Activated gamma-delta T cell treated with anti-CD3 and anti-CD28 coated beads, Interleukin-2, amount 50 U/mL, for 16 hours (primary cell): ENCODE results near the gene ADISSP.

Source experiments
- DNase-seq: peaks from one replicate; pipeline ENCODE4 v3.0.0-alpha.2; 2020; ENCODE audit warnings: low read depth

The ADISSP gene

DNA sequence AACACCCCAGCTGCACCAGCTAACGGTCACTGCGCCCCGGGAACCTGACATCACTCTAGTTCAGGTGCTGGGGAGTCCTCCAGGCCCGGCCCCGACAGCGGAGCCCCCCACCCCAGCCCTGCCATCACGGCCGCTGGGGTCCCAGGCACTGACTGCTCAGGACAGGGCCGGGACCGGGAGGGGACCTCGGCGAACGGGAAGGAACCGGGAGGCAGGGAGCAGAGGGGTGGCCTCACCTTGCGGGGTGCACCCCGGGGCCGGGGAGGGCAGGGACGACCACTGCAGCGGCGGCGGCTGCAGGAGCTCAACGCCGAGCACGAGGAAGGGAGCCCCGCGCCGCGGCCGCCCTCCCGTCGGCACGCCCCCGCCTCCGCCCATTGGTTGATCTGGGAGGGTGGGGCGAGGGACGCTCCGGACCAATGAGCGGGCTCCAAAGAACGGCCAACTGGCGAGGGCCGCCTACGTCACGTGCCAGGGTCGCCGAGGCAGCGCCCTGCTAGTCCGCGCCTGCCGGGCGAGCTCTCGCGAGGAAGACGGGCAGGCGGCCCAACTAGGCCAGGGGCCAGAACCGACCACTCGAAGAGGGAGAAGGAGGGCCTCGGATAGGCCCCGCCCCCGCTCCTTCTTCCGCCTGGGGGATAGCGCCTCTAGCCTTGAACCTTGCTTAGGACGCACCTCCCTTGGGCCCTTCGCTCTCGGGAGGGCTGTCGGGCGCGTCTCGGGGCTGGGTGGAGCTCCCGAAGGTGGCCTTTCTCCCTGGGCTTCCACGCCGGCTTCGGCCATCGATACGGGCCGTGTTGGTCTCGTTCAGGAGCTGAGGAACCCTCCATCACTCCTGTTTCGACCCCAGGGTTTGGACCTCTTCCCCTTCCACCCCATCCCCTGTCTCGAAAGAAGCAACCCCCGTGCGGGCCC, at the start of gene ADISSP:
TSS of gene ADISSP (minus strand) at position 327 of the 915 bp plus-strand sequence. CDS start 7,653 bp downstream, outside the sequence.
- DNase-seq, result peak; percentile 90

- DNase-seq, result no peak
These were observed 48.3 kb upstream of the ADISSP start for GRCh38 chr20:3815703-3816315.

DNA sequence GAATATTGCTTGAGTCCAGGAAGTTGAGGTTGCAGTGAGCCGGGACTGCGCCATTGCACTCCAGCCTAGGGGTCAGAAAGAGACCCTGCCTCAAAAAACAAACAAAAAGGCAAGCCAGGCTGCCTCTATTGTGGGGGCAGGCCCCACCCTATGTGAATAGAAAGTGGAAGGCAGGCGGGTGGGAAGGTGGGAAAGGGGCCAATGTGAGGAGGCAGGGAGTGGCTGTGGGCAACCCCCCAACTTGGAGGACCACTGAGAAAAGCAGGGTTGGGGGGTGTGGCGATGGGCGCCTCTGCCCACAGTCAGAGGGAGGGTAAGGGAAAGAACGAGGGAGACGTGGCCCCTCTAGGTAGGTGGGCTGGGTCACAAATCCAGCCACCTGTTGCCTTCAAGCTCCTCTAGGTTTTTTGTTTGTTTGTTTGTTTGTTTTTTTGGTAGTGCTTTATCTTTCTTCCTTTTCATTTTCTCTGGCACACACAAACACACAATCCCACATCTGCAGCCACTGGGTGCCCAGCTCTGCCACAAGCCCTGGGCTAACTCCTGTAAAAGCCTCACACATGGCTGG, 47.5 kb upstream of the ADISSP start:
- DNase-seq, result no peak

DNA sequence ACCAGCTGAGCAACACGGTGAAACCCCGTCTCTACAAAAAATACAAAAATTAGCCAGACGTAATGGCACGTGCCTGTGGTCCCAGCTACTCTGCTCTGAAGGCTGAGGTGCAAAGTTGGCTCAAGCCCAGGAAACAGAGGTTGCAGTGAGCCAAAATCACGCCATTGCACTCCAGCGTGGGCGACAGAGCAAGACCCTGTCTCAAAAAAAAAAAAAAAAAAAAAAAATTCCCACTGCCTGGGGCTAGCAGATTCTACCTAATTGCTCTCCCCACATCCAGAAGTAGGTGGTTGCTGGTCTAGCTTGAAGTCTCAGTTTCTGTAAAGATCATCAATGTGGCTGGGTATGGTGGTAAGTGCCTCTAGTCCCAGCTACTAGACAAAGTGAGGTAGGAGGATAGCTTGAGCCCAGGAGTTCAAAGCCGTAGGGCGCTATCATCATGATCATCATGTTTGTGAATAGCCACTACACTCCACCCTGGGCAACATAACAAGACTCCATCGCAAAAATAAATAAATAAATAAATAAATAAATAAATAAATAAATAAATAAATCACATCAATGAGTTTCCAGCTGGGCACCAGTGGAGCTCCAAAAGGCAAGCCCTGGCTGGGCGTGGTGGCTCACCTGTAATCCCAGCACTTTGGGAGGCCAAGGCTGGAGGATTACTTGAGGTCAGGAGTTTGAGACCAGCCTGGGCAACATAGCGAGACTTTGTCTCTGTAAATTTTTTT, 46.5 kb upstream of the ADISSP start:
- no peak for DNase-seq

DNA sequence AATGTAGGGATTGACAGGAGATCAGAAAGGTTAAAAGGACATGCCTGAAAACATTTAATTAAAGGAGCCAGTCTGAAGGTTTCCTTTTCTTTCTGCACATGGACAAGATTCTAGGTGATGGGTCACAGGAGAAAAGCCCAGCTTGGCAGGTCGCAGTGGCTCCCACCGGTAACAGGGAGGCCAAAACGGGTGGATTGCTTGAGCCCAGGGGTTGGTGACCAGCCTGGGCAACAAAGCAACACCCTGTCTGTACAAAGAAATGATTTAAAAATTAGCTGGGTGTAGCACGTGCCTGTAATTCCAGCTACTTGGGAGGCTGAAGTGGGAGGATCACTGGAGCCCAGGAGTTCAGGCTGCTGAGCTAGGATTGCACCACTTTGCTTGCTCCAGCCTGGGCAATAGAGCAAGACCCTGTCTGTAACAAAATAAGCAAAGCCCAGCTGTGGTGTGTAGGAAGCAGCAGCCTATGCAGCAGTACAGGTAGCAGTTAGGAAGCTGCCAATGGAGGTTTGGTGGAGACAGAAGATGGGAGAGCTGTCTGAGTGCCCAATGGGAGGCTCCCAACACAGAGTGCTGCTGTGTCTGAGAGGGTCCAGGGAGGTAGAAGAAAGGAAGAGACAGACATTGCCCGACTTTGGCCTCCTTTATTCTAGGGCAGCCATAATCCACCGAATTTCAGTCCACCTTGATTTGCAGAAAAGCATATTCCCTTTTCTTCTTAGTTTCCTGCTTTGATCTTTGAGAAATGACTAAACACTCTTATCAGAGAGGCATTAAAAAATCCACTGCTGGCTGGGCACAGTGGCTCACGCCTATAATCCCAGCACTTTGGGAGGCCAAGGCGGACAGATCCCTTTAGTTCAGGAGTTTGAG, 45.7 kb upstream of the ADISSP start:
- no peak for DNase-seq

DNA sequence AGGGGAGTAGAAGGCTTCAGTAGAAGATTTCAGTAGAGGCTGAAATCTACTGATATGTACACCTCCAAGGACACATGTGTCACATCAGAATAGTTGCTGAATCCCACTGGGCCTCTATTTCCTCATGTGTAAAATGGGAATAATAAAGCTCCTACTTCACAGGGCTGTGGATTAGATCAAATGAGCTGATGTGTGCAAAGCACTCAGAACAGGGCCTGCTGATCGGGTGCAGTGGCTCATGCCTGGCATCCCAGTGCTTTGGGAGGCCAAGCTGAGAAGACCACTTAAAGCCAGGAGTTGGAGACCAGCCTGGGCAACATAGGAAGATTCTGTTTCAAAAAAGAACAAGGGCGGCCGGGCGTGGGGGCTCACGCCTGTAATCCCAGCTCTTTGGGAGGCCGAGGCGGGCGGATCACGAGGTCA, 44.7 kb upstream of the ADISSP start:
- no peak for DNase-seq

DNA sequence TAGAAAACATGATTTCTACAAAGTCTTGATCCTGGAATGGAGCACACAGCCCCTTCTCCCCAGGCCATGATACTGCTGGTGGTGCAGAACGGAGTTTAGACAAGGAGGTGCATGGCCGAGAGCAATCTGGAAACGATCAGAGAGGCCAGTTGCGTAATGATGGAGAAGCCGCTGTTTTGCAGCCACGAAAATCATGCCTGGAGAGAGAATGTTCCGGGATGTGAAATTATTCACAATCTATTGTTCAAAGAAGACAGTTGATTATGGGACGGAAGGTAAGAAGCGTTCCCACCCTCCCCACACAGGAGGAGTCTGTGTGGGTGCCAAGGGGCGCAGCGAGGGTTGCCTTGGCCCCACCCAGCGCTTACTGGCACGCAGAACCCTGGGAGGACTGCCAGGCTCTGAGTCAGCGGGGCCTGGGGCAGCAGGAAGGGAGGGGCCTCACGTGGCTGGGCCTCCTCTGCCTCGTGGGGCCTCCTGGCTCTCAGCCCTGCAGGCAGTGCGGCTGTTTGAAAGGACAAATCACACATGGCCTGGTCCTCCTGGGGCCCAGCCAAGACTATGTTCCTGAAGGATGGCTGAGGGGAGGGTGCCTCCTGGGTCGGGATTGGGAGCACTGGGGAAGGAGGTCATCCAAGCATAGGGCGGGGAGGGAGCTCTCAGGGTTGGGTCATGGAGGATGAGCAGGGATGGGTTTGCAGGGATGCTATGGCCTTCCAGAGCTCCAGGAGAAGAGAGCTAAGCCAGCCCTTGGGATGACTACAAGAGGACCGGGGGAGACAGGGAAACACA, 44.1 kb upstream of the ADISSP start:
- DNase-seq, result peak; percentile 88

- no peak for DNase-seq
These were observed 41.0 kb upstream of the ADISSP start for GRCh38 chr20:3808544-3808943.

DNA sequence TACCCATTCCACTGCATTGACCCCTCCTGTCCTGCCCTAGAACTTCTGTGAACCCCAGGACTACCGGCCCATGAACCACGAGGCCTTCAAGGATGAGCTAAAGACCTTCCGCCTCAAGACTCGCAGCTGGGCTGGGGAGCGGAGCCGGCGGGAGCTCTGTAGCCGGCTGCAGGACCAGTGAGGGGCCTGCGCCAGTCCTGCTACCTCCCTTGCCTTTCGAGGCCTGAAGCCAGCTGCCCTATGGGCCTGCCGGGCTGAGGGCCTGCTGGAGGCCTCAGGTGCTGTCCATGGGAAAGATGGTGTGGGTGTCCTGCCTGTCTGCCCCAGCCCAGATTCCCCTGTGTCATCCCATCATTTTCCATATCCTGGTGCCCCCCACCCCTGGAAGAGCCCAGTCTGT, 37.2 kb upstream of the ADISSP start:
- no peak for DNase-seq

DNA sequence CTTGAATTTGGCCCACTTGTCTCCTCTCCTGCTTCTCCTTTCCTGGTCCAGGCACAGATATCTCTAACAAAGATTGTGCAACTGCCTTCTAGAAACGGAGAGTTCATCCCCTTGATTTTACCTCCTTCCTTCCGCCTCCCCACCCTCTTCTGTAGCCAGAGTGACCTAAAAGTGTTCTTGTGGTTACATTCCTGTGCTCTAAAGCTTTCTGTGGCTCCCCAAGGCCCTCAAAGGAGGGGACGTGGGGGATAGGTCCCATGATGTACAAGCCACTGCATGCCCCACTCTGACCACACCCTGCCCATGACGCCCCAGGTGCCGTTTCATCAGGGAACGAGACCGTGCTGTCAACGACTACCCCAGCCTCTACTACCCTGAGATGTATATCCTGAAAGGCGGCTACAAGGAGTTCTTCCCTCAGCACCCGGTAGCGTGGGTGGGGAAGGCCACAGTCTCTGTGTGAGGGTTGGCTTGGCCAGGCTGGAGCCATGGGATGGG, 36.8 kb upstream of the ADISSP start:
- no peak for DNase-seq

DNA sequence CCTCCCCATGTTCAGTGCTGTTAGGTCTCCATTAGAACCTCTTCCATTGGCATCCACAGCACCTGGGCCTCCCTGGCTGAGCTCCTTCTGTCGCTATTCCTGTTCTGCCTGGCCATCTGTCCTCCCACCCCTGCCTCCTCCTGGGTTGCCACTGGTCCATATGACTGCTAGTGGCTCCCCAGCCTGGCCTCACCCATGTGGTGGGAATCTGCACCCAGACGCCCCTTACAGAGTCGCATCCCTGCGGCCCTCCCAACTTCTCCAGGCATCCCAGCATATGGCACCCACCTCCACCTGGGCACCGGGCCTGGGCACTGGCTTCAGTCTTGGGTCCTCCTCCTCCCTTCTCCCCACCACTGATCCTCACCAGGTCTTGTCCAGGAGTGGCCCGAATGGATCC, 36.3 kb upstream of the ADISSP start:
- DNase-seq, result no peak

- DNase-seq, result no peak
These were observed 35.7 kb upstream of the ADISSP start for GRCh38 chr20:3803289-3803688.

DNA sequence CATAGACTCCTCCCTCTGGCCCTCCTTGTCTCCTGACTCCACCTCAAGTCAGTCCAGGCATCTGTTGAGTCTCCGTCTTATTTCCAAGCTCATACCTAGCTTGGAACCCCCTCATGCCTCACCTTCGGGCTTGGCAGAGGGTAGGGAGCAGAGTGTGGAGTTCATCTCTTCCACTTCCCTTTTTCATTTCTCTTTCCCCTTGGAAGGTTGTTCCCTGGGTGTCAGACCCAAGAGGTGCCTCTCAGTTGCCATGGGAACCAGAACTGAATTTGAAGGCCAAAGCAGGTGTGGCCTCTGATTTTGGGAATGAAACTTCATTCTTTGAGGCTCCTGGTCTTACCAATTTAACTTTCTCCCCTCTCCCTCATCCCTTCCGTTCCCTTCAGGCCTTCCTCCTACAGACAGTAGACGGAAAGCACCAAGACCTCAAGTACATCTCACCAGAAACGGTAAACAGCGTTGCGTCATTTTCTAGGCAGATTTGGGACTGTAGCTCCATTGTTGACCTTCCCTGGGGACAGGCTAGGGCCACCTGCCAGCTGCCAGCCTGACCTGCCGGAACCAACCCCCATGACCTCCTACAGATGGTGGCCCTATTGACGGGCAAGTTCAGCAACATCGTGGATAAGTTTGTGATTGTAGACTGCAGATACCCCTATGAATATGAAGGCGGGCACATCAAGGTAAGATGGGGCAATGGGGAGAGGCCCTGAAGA, 35.1 kb upstream of the ADISSP start:
- no peak for DNase-seq

DNA sequence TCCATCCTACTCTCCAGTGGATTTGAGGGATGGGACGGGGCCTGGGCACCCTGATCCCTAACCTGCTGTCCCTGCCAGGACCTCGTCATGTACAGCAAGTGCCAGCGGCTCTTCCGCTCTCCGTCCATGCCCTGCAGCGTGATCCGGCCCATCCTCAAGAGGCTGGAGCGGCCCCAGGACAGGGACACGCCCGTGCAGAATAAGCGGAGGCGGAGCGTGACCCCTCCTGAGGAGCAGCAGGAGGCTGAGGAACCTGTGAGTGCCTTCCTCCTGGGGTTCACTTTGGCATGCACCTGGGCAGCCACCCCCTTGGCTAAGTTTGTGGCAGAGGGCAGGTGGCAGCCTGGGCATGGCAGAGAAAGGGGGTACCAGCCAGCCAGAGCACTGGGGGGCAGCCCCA, 34.3 kb upstream of the ADISSP start:
- DNase-seq, result no peak

DNA sequence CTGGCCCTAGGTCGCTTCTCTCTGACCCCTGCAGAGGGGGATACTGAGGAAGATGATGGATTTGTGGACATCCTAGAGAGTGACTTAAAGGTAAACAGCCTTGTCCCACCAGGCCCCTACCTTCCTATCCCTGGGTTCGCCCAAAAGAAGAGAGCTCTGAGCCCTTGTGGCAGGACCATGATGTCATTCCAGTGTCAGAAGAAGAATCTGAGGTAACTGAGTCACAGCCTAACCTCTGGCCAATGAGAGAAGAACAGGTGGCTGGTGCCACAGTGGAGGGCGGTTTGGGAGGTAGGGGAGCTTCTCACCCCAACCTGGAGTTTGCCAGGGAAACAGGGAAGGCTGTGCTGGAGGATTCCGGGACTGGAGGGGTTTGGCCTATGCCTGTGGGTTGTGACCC, 33.7 kb upstream of the ADISSP start:
- no peak for DNase-seq

DNA sequence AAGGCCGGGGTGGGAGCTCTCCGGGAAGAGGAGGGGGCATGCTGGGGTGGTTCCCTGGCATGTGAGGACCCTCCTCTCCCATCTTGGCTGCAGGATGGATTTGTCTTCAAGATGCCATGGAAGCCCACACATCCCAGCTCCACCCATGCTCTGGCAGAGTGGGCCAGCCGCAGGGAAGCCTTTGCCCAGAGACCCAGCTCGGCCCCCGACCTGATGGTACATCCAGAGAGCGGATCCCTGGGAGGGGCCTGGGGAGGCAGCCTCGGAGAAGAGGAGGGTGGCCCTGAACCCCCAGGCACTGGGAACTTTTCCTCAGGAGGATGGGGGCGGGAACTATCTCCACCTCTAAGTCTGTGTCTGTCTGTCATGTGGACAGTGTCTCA, 33.3 kb upstream of the ADISSP start:
- DNase-seq, result no peak

- DNase-seq, result no peak
These were observed 32.8 kb upstream of the ADISSP start for GRCh38 chr20:3800256-3800877.

DNA sequence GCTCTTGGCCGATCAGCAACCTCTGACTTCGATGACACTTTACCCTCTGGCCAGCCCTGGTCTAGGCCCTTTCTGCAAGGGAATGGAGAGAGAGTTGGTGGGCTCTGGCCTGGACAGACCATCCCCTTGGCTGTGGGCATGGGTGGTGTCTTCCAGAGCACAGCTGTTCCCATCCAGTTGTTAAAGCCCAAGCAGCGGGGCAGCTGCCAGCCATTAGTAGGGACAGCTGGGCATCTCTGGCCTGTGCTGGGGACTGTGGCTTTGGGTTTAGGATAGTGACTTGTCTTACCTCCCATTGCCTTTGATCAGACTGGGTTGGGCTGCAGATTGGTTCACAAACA, 31.3 kb upstream of the ADISSP start:
- DNase-seq, result no peak

- no peak for DNase-seq
These were observed 30.8 kb upstream of the ADISSP start for GRCh38 chr20:3798373-3798768.
